ENCODE measurements around the gene ELFN2. TPM values are rescaled to one million over a fixed set of nuclear protein-coding genes. Genes with fewer than 3 reads are reported as not detected.

The ELFN2 gene
- total RNA-seq, 6 experiments from 2014 or later = 0.07 to 0.93 (median 0.49) TPM

GRCh38 chr22:37473437-37473946, 46.2 kb upstream of the ELFN2 start:
- DNase-seq = no peak
- no peak for TF ChIP-seq CTCF (IDR thresholded peaks at IDR 0.05)
- TF ChIP-seq POLR2A (IDR thresholded peaks at IDR 0.05) = no peak
- no peak for ATAC-seq
- Histone ChIP-seq H3K36me3 (no peaks in the 10 kb centered on the region), H3K4me1 (no peaks in the 10 kb centered on the region), H3K4me3 (no peak overlapping the region), H3K27ac (no peak overlapping the region), H3K27me3 (no peaks in the 10 kb centered on the region), H3K9me3 (no peaks in the 10 kb centered on the region)
- no CpG with 5 or more reads among the region's 8 CpGs for WGBS (ENCODE audit: insufficient coverage, low coverage, low lambda C conversion rate, missing lambda C conversion rate)
- intact Hi-C loops (cut with DNase I) = no loop called here

GRCh38 chr22:37472418-37473006, 45.2 kb upstream of the ELFN2 start:
- TF ChIP-seq CTCF (IDR thresholded peaks at IDR 0.05) (peak; percentile 43 to 65 (median 52)), POLR2A (IDR thresholded peaks at IDR 0.05) (no peak)
- Histone ChIP-seq H3K36me3 (no peaks in the 10 kb centered on the region), H3K27me3 (no peaks in the 10 kb centered on the region), H3K9me3 (no peaks in the 10 kb centered on the region), H3K4me1 (no peaks in the 10 kb centered on the region), H3K27ac (no peak overlapping the region), H3K4me3 (no peak overlapping the region)
- DNase-seq (no peak), ATAC-seq (peak; percentile 59 to 76 (median 65))
- WGBS (ENCODE audit: insufficient coverage, low coverage, low lambda C conversion rate, missing lambda C conversion rate) = 0% methylated on average over 3 of the region's 8 CpGs
- intact Hi-C loops (cut with DNase I) = no loop called here

GRCh38 chr22:37471727-37472417, 44.6 kb upstream of the ELFN2 start:
- H3K36me3 ChIP-seq = no peaks in the 10 kb centered on the region
- H3K9me3 ChIP-seq = no peaks in the 10 kb centered on the region
- no peak overlapping the region for H3K27ac ChIP-seq
- intact Hi-C loops (cut with DNase I) = no loop called here
- no peak for ATAC-seq
- no peak for DNase-seq
- H3K27me3 ChIP-seq = no peaks in the 10 kb centered on the region
- H3K4me1 ChIP-seq = no peaks in the 10 kb centered on the region
- WGBS (ENCODE audit: insufficient coverage, low coverage, low lambda C conversion rate, missing lambda C conversion rate) = 83% methylated on average over 1 of the region's 9 CpGs
- TF ChIP-seq POLR2A (IDR thresholded peaks at IDR 0.05) (no peak), CTCF (IDR thresholded peaks at IDR 0.05) (no peak)
- no peak overlapping the region for H3K4me3 ChIP-seq

GRCh38 chr22:37470087-37470445, 42.8 kb upstream of the ELFN2 start:
- H3K27ac ChIP-seq = no peak overlapping the region
- no peak overlapping the region for H3K4me3 ChIP-seq
- DNase-seq = no peak
- no peaks in the 10 kb centered on the region for H3K36me3 ChIP-seq
- H3K27me3 ChIP-seq = no peaks in the 10 kb centered on the region
- H3K4me1 ChIP-seq = no peaks in the 10 kb centered on the region
- no peak for ATAC-seq
- WGBS (ENCODE audit: insufficient coverage, low coverage, low lambda C conversion rate, missing lambda C conversion rate) = 62% methylated on average over 2 of the region's 5 CpGs
- H3K9me3 ChIP-seq = no peaks in the 10 kb centered on the region
- intact Hi-C loops (cut with DNase I) = no loop called here
- TF ChIP-seq CTCF (IDR thresholded peaks at IDR 0.05) (no peak), POLR2A (IDR thresholded peaks at IDR 0.05) (no peak)

Measured in right lobe of liver (tissue), 6 donors.